ENCODE measurements around the gene PCDHGB4. TPM values are rescaled to one million over a fixed set of nuclear protein-coding genes. Genes with fewer than 3 reads are reported as not detected.
A peak's percentile ranks its signal among the peaks of the same experiment; 100 is the strongest.

Gene PCDHGB4
- total and polyA plus RNA-seq, 10 of the 15 experiments (the other 5 are each of a cell fraction or from before 2014, with no cell fraction given) = 0.02 to 0.20 (median 0.04) TPM; not detected in 4

- Histone ChIP-seq H2AFZ (ENCODE audit: control insufficient read depth, low read depth, low read length) (peak overlapping the region; percentile 98), H3K4me2 (ENCODE audit: control insufficient read depth, insufficient read depth) (peak overlapping the region; percentile 79), H3K4me1 (ENCODE audit: control insufficient read depth, insufficient read depth, low read length) (peaks cover 4% of the 10 kb centered on the region; the same call in 1 of the 2 replicates), H3K36me3 (ENCODE audit: control insufficient read depth in 2 of 2, insufficient read depth in 2 of 2, low read length in 1 of 2) (no peaks in the 10 kb centered on the region), H3K9ac (ENCODE audit: control insufficient read depth, insufficient read depth, low read length) (peak overlapping the region; percentile 64), H4K20me1 (ENCODE audit: control insufficient read depth, insufficient read depth) (no peaks in the 10 kb centered on the region), H3K27me3 (replicated peaks in 1 of 2; ENCODE audit: control insufficient read depth in 2 of 2, insufficient read depth in 2 of 2, low read length in 1 of 2) (no peaks in the 10 kb centered on the region; a peak in 1 of 4 replicates), H3K79me2 (ENCODE audit: control insufficient read depth, insufficient read depth, low read length) (no peaks in the 10 kb centered on the region), H3K9me3 (replicated peaks; ENCODE audit: control insufficient read depth, insufficient read depth, low read length) (peaks cover 15% of the 10 kb centered on the region; the same call in 2 of the 3 replicates), H3K27ac (ENCODE audit: control insufficient read depth, insufficient read depth) (no peak overlapping the region), H3K4me3 (peak overlapping the region; percentile 76)
- no TSS peak for BruUV-seq (replicated peaks)
- intact Hi-C loops (cut with micrococcal nuclease; ENCODE audit: unreplicated experiment) = loop anchor here (1.0 to 2.0 kb wide), 3 partner anchors 53 to 137 kb away; partner anchors contain the start of gene PCDHGC3
- WGBS (ENCODE audit: insufficient coverage, insufficient replicate concordance, low lambda C conversion rate, missing lambda C conversion rate) = 32% methylated on average over 13 of the region's 13 CpGs
- SMC1A ChIA-PET (ENCODE audit: uncharacterized antibody, unreplicated experiment) = interaction anchor here (0.8 to 2.8 kb wide), 25 partner anchors 9 to 176 kb away, joined by 3 to 41 read pairs (median 5); partner anchors contain the start of genes PCDHGA10, PCDHGA12, PCDHGB3 and PCDHGC3
- TF ChIP-seq ETV6 (conservative IDR thresholded peaks at IDR 0.05 in 1 of 2, IDR thresholded peaks at IDR 0.05 in 1 of 2; ENCODE audit: borderline replicate concordance in 1 of 2, low read depth in 1 of 2) = no peak
- TF ChIP-seq TCF3 (IDR thresholded peaks at IDR 0.05; ENCODE audit: borderline replicate concordance, insufficient read depth, low read depth, low read length) = no peak
- TF ChIP-seq EED (IDR thresholded peaks at IDR 0.05; ENCODE audit: low read depth) = no peak
- no peak for TF ChIP-seq ZBTB40 (IDR thresholded peaks at IDR 0.05; ENCODE audit: borderline replicate concordance)
- no peak for TF ChIP-seq PAX5 (IDR thresholded peaks at IDR 0.05; ENCODE audit: borderline replicate concordance, low read depth, low read length)
- TF ChIP-seq RELA (IDR thresholded peaks at IDR 0.05; ENCODE audit: borderline replicate concordance, partially characterized antibody) = no peak
- TF ChIP-seq TCF7 (IDR thresholded peaks at IDR 0.05; ENCODE audit: borderline replicate concordance) = no peak
- no peak for TF ChIP-seq E2F4 (IDR thresholded peaks at IDR 0.05; ENCODE audit: low read depth, low read length)
- TF ChIP-seq MTA3 (IDR thresholded peaks at IDR 0.05; ENCODE audit: borderline replicate concordance, low read length) = no peak
- no peak for TF ChIP-seq SREBF2 (IDR thresholded peaks at IDR 0.05; ENCODE audit: low read length)
- TF ChIP-seq FOS (IDR thresholded peaks at IDR 0.05; ENCODE audit: borderline replicate concordance, extremely low read depth, insufficient read length) = no peak
- no peak for TF ChIP-seq SUZ12 (IDR thresholded peaks at IDR 0.05; ENCODE audit: unreplicated experiment)
- no peak for TF ChIP-seq CHD2 (IDR thresholded peaks at IDR 0.05; ENCODE audit: borderline replicate concordance, low read depth, low read length)
- no peak for TF ChIP-seq NFYB (IDR thresholded peaks at IDR 0.05; ENCODE audit: insufficient read depth, low read depth, low read length)
- TF ChIP-seq SPI1 (IDR thresholded peaks at IDR 0.05; ENCODE audit: borderline replicate concordance, insufficient read depth, low read depth, low read length) = no peak
- RAD21 ChIA-PET (ENCODE audit: unreplicated experiment) = interaction anchor here (0.6 to 2.6 kb wide), 21 partner anchors 9 to 171 kb away, joined by 3 to 34 read pairs (median 6); partner anchors contain the start of genes PCDHGA10, PCDHGA12, PCDHGB3 and PCDHGC3
- DNase-seq (ENCODE audit: low read depth, low spot score) (no peak), FAIRE-seq (no peak), ATAC-seq (no peak)
- POLR2A ChIA-PET = interaction anchor here (1.0 to 1.2 kb wide), 2 partner anchors 9 to 142 kb away, joined by 3 to 5 read pairs; partner anchors contain the start of gene PCDHGA10
- in situ Hi-C loops (cut with MboI) = no loop called here
- CTCF ChIA-PET = interaction anchor here (0.5 to 10.9 kb wide), 40 partner anchors 9 to 469 kb away, joined by 3 to 245 read pairs (median 5); partner anchors contain the start of genes PCDHGA10, PCDHGA12, PCDHGB3 and PCDHGC3
These were observed 34.0 kb downstream of the PCDHGB4 start for GRCh38 chr5:141421489-141421855.

All from GM12878 (cell line).